HG03457 (cell line): ENCODE measurements around the gene SCN3A.
A peak's percentile ranks its signal among the peaks of the same experiment; 100 is the strongest.

Experiments
- ATAC-seq: cut with Tn5 transposase; IDR thresholded peaks from one replicate; pipeline ENCODE4 v1.9.1; 2021; ENCODE audit warnings: moderate number of reproducible peaks; ENCODE audit not compliant: unreplicated experiment

SCN3A gene

GRCh38 chr2:165192729-165193128, 11.1 kb downstream of the SCN3A start:
- ATAC-seq: no peak

GRCh38 chr2:165191096-165191728, 12.6 kb downstream of the SCN3A start:
- no peak for ATAC-seq

GRCh38 chr2:165185633-165186032, 18.2 kb downstream of the SCN3A start:
- no peak for ATAC-seq

- ATAC-seq: no peak
Measured at GRCh38 chr2:165182029-165182428, 21.8 kb downstream of the SCN3A start.

GRCh38 chr2:165176780-165177179, 27.1 kb downstream of the SCN3A start:
- ATAC-seq: no peak

- ATAC-seq: no peak
Measured at GRCh38 chr2:165173215-165173614, 30.6 kb downstream of the SCN3A start.

- ATAC-seq: no peak
Measured at GRCh38 chr2:165164201-165164600, 39.6 kb downstream of the SCN3A start.

GRCh38 chr2:165163761-165164160, 40.1 kb downstream of the SCN3A start:
- no peak for ATAC-seq

GRCh38 chr2:165162466-165162865, 41.4 kb downstream of the SCN3A start:
- ATAC-seq: no peak

GRCh38 chr2:165161510-165161909, 42.3 kb downstream of the SCN3A start:
- no peak for ATAC-seq

GRCh38 chr2:165157160-165157559, 46.7 kb downstream of the SCN3A start:
- no peak for ATAC-seq

GRCh38 chr2:165155152-165155551, 48.7 kb downstream of the SCN3A start:
- ATAC-seq: no peak

- peak; percentile 95 for ATAC-seq
Measured at GRCh38 chr2:165149439-165149838, 54.4 kb downstream of the SCN3A start.

- no peak for ATAC-seq
Measured at GRCh38 chr2:165147186-165148045, 56.4 kb downstream of the SCN3A start.

GRCh38 chr2:165144315-165144714, 59.5 kb downstream of the SCN3A start:
- no peak for ATAC-seq

- ATAC-seq: no peak
Measured at GRCh38 chr2:165141601-165142354, 62.1 kb downstream of the SCN3A start.

GRCh38 chr2:165126244-165126643, 77.6 kb downstream of the SCN3A start:
- ATAC-seq: no peak

GRCh38 chr2:165122521-165122920, 81.3 kb downstream of the SCN3A start:
- no peak for ATAC-seq

- no peak for ATAC-seq
Measured at GRCh38 chr2:165120740-165121467, 82.9 kb downstream of the SCN3A start.

GRCh38 chr2:165115258-165115657, 88.6 kb downstream of the SCN3A start:
- no peak for ATAC-seq

- no peak for ATAC-seq
Measured at GRCh38 chr2:165114346-165114939, 89.4 kb downstream of the SCN3A start.
